GM23248 (cell line): ENCODE results near the gene MBD3L1. TPM values are rescaled to one million over a fixed set of nuclear protein-coding genes. Genes with fewer than 3 reads are reported as not detected.

Experiments
- DNase-seq: peaks from one replicate; pipeline ENCODE4 v3.0.0-alpha.2; 2015
- H2AFZ ChIP-seq: fragments of 200-600 bp; sonication (generic); 2 replicates; pipeline ENCODE4 v1.6.1; 2016; ENCODE audit warnings: antibody characterized with exemption
- H3F3A ChIP-seq: fragments of 200-600 bp; sonication (generic); 2 replicates; pipeline ENCODE4 v1.6.1; 2016; ENCODE audit warnings: mild to moderate bottlenecking, antibody characterized with exemption, mixed run types; ENCODE audit not compliant: insufficient read depth
- H3K27ac ChIP-seq: fragments of 200-600 bp; sonication (generic); 2 replicates; pipeline ENCODE4 v1.5.1; 2016; ENCODE audit warnings: mild to moderate bottlenecking
- H3K27me3 ChIP-seq: fragments of 200-600 bp; sonication (generic); replicated peaks from 2 replicates; pipeline ENCODE4 v1.6.1; 2016; ENCODE audit warnings: mild to moderate bottlenecking; ENCODE audit not compliant: insufficient read depth
- H3K36me3 ChIP-seq: fragments of 200-600 bp; sonication (generic); 2 replicates; pipeline ENCODE4 v1.6.1; 2016; ENCODE audit warnings: low read depth, mild to moderate bottlenecking
- H3K4me1 ChIP-seq: fragments of 200-600 bp; sonication (generic); 2 replicates; pipeline ENCODE4 v1.6.1; 2016; ENCODE audit warnings: mild to moderate bottlenecking; ENCODE audit not compliant: insufficient read depth
- H3K4me2 ChIP-seq: fragments of 200-600 bp; sonication (generic); one replicate; pipeline ENCODE4 v1.6.1; 2016; ENCODE audit warnings: mild to moderate bottlenecking; ENCODE audit not compliant: unreplicated experiment
- H3K4me3 ChIP-seq: fragments of 200-600 bp; sonication (generic); 2 replicates; pipeline ENCODE4 v1.5.1; 2016; ENCODE audit warnings: mild to moderate bottlenecking
- H3K79me2 ChIP-seq: fragments of 200-600 bp; sonication (generic); 2 replicates; pipeline ENCODE4 v1.6.1; 2016; ENCODE audit warnings: mild to moderate bottlenecking; ENCODE audit not compliant: insufficient read depth
- H3K9ac ChIP-seq: fragments of 200-600 bp; sonication (generic); 2 replicates; pipeline ENCODE4 v1.6.1; 2016; ENCODE audit warnings: mild to moderate bottlenecking
- H3K9me2 ChIP-seq: fragments of 200-600 bp; sonication (generic); 2 replicates; pipeline ENCODE4 v1.6.1; 2016; ENCODE audit warnings: mixed run types, mild to moderate bottlenecking, moderate library complexity; ENCODE audit not compliant: insufficient read depth
- H3K9me3 ChIP-seq: fragments of 200-600 bp; sonication (generic); one replicate; pipeline ENCODE4 v1.6.1; 2017; ENCODE audit warnings: low read depth
- H4K20me1 ChIP-seq: fragments of 200-600 bp; sonication (generic); 2 replicates; pipeline ENCODE4 v1.6.0; 2016; ENCODE audit not compliant: insufficient read depth
- EZH2 ChIP-seq: fragments of 200-600 bp; sonication (generic); IDR thresholded peaks from 2 replicates; pipeline ENCODE4 v1.6.1; 2018; ENCODE audit warnings: antibody characterized with exemption, mild to moderate bottlenecking; ENCODE audit not compliant: insufficient read depth, poor library complexity, severe bottlenecking
- EZH2phosphoT487 ChIP-seq: fragments of 200-600 bp; sonication (generic); IDR thresholded peaks from 2 replicates; pipeline ENCODE4 v1.6.1; 2018; ENCODE audit warnings: antibody characterized with exemption, moderate library complexity, mild to moderate bottlenecking, low read depth; ENCODE audit not compliant: insufficient read depth
- WGBS, 2 experiments: methylation state at CpG; one replicate each; pipeline ENCODE4 v1.1.6; 2015 to 2017; ENCODE audit warnings: low lambda C conversion rate in 2 of 2, low coverage in 1 of 2; ENCODE audit errors: missing lambda C conversion rate in 2 of 2; 5-methylcytosine and 5-hydroxymethylcytosine counted together
- in situ Hi-C: fragments of 300-500 bp; cut with MboI; formaldehyde crosslinking; loops from 2 replicates; pipeline ENCODE4 v1.15.0; 2020
- polyA plus RNA-seq: library from polyadenylated mRNA; unstranded; fragments of >200 nt; fragmentation: Nextera tagmentation; extraction: Ambion mirVana; gene quantifications from 2 replicates; pipeline ENCODE4 v1.2.1, GENCODE V29; 2016
- total RNA-seq: library from RNA; depleted of rRNA; stranded (reverse); fragments of >200 nt; shearing (Covaris generic); gene quantifications from 2 replicates; pipeline ENCODE4 v1.2.3, GENCODE V29; 2014

MBD3L1 gene
- total and polyA plus RNA-seq, 2 experiments from 2014 or later, result not detected

GRCh38 chr19:8827277-8827676 lies 4.9 kb upstream of the MBD3L1 start:
- no peaks in the 10 kb centered on the region for H3F3A ChIP-seq
- H3K36me3 ChIP-seq, result no peaks in the 10 kb centered on the region
- in situ Hi-C loops, result no loop called here
- no peak for DNase-seq
- no peak overlapping the region for H3K9ac ChIP-seq
- no peak overlapping the region for H3K27ac ChIP-seq
- no peaks in the 10 kb centered on the region for H3K4me1 ChIP-seq
- no peak overlapping the region for H2AFZ ChIP-seq
- no peak overlapping the region for H3K4me2 ChIP-seq
- no peaks in the 10 kb centered on the region for H3K27me3 ChIP-seq
- no peaks in the 10 kb centered on the region for H4K20me1 ChIP-seq
- no peak overlapping the region for H3K4me3 ChIP-seq
- peaks cover 9% of the 10 kb centered on the region for H3K79me2 ChIP-seq
- no peaks in the 10 kb centered on the region for H3K9me3 ChIP-seq
- no peak for TF ChIP-seq EZH2phosphoT487
- TF ChIP-seq EZH2, result no peak
- H3K9me2 ChIP-seq, result no peaks in the 10 kb centered on the region

GRCh38 chr19:8831373-8831772 lies 804 bp upstream of the MBD3L1 start:
- DNase-seq, result peak; percentile 45
- Histone ChIP-seq H3K9ac (peak overlapping the region; percentile 90), H3K79me2 (peaks cover 9% of the 10 kb centered on the region)

GRCh38 chr19:8831832-8832131 lies 395 bp upstream of the MBD3L1 start:
- no peak for DNase-seq
- H3K4me2 ChIP-seq, result peak overlapping the region; percentile 83
- no peaks in the 10 kb centered on the region for H3K9me2 ChIP-seq
- no peaks in the 10 kb centered on the region for H3F3A ChIP-seq
- H4K20me1 ChIP-seq, result no peaks in the 10 kb centered on the region
- in situ Hi-C loops, result no loop called here
- TF ChIP-seq EZH2phosphoT487 (no peak), EZH2 (no peak)
- no peaks in the 10 kb centered on the region for H3K36me3 ChIP-seq
- H3K27me3 ChIP-seq, result no peaks in the 10 kb centered on the region
- H3K79me2 ChIP-seq, result peaks cover 9% of the 10 kb centered on the region
- H2AFZ ChIP-seq, result peak overlapping the region; percentile 91
- no peaks in the 10 kb centered on the region for H3K9me3 ChIP-seq
- WGBS, 2 experiments, result 1 to 5% methylated on average over 9 to 15 of the region's 16 CpGs
- peak overlapping the region; percentile 82 for H3K4me3 ChIP-seq
- H3K9ac ChIP-seq, result peak overlapping the region; percentile 90
- H3K27ac ChIP-seq, result peak overlapping the region; percentile 81
- no peaks in the 10 kb centered on the region for H3K4me1 ChIP-seq

More at GRCh38 chr19:8831373-8831772, 804 bp upstream of the MBD3L1 start:
- WGBS, 2 experiments, result 41 to 46% methylated on average over 6 of the region's 6 CpGs
- Histone ChIP-seq H3K9me2 (no peaks in the 10 kb centered on the region), H3K4me2 (peak overlapping the region; percentile 83), H2AFZ (peak overlapping the region; percentile 91), H3K4me3 (peak overlapping the region; percentile 82), H3K4me1 (no peaks in the 10 kb centered on the region), H4K20me1 (no peaks in the 10 kb centered on the region), H3K27me3 (no peaks in the 10 kb centered on the region), H3F3A (no peaks in the 10 kb centered on the region), H3K36me3 (no peaks in the 10 kb centered on the region), H3K9me3 (no peaks in the 10 kb centered on the region), H3K27ac (peak overlapping the region; percentile 81)
- no peak for TF ChIP-seq EZH2
- TF ChIP-seq EZH2phosphoT487, result no peak
- in situ Hi-C loops, result no loop called here

GRCh38 chr19:8835446-8835845 lies 3.3 kb downstream of the MBD3L1 start:
- H3K4me1 ChIP-seq, result no peaks in the 10 kb centered on the region
- no peaks in the 10 kb centered on the region for H4K20me1 ChIP-seq
- H2AFZ ChIP-seq, result no peak overlapping the region
- TF ChIP-seq EZH2, result no peak
- no peak for TF ChIP-seq EZH2phosphoT487
- H3K79me2 ChIP-seq, result peaks cover 9% of the 10 kb centered on the region
- no peak overlapping the region for H3K9ac ChIP-seq
- no peak for DNase-seq
- H3K9me2 ChIP-seq, result no peaks in the 10 kb centered on the region
- H3K27ac ChIP-seq, result no peak overlapping the region
- WGBS, 2 experiments, result 18 to 27% methylated on average over 2 of the region's 2 CpGs
- H3K27me3 ChIP-seq, result no peaks in the 10 kb centered on the region
- in situ Hi-C loops, result no loop called here
- H3K4me3 ChIP-seq, result no peak overlapping the region
- H3F3A ChIP-seq, result no peaks in the 10 kb centered on the region
- no peak overlapping the region for H3K4me2 ChIP-seq
- no peaks in the 10 kb centered on the region for H3K36me3 ChIP-seq
- no peaks in the 10 kb centered on the region for H3K9me3 ChIP-seq

- H3K36me3 ChIP-seq, result no peaks in the 10 kb centered on the region
- H3K4me1 ChIP-seq, result no peaks in the 10 kb centered on the region
- 69 to 72% methylated on average over 3 of the region's 3 CpGs for WGBS, 2 experiments
- TF ChIP-seq EZH2phosphoT487 (no peak), EZH2 (no peak)
- H3K27me3 ChIP-seq, result no peaks in the 10 kb centered on the region
- no peak overlapping the region for H3K4me3 ChIP-seq
- H2AFZ ChIP-seq, result no peak overlapping the region
- H3K79me2 ChIP-seq, result peaks cover 7% of the 10 kb centered on the region
- no peaks in the 10 kb centered on the region for H3K9me3 ChIP-seq
- no peaks in the 10 kb centered on the region for H3F3A ChIP-seq
- in situ Hi-C loops, result no loop called here
- H4K20me1 ChIP-seq, result no peaks in the 10 kb centered on the region
- H3K9me2 ChIP-seq, result no peaks in the 10 kb centered on the region
- no peak overlapping the region for H3K27ac ChIP-seq
- H3K9ac ChIP-seq, result no peak overlapping the region
- no peak overlapping the region for H3K4me2 ChIP-seq
- no peak for DNase-seq
Observed at GRCh38 chr19:8835877-8836276, 3.7 kb downstream of the MBD3L1 start.
